Breast epithelium (tissue), 3 donors: ENCODE results near the gene GINS3.
"Not testable (repeated sequence)": the region's sequence is repeated elsewhere in the genome, so short reads cannot be mapped to it uniquely, and the experiment has no call there.

Experiments
- POLR2A ChIP-seq: fragments of 450-650 bp; IDR thresholded peaks from one replicate; pipeline ENCODE4 v1.6.1; 2016; ENCODE audit warnings: antibody characterized with exemption, mild to moderate bottlenecking, moderate library complexity
- TF ChIP-seq, protein P1 (sequence below), 3 donors: fragments of 450-650 bp; IDR thresholded peaks; one replicate each; pipeline ENCODE4 v1.5.1; 2016 to 2017; ENCODE audit warnings: antibody characterized with exemption in 3 of 3, mild to moderate bottlenecking in 3 of 3, moderate library complexity in 3 of 3

- TF ChIP-seq, protein P1, sequence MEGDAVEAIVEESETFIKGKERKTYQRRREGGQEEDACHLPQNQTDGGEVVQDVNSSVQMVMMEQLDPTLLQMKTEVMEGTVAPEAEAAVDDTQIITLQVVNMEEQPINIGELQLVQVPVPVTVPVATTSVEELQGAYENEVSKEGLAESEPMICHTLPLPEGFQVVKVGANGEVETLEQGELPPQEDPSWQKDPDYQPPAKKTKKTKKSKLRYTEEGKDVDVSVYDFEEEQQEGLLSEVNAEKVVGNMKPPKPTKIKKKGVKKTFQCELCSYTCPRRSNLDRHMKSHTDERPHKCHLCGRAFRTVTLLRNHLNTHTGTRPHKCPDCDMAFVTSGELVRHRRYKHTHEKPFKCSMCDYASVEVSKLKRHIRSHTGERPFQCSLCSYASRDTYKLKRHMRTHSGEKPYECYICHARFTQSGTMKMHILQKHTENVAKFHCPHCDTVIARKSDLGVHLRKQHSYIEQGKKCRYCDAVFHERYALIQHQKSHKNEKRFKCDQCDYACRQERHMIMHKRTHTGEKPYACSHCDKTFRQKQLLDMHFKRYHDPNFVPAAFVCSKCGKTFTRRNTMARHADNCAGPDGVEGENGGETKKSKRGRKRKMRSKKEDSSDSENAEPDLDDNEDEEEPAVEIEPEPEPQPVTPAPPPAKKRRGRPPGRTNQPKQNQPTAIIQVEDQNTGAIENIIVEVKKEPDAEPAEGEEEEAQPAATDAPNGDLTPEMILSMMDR (IDR thresholded peaks at IDR 0.05) = not testable (repeated sequence)
- TF ChIP-seq POLR2A = not testable (repeated sequence)
Measured at GRCh38 chr16:58415961-58416360, 23.7 kb downstream of the GINS3 start.
